K562 (cell line): ENCODE results near the gene OR6K6. TPM values are rescaled to one million over a fixed set of nuclear protein-coding genes. Genes with fewer than 3 reads are reported as not detected.

Experiments
- ATAC-seq: fragments of 200-7000 bp; cut with Tn5 transposase; 3 replicates; pipeline ENCODE4 v1.9.1; 2020; ENCODE audit warnings: moderate library complexity
- BruUV-seq: library from RNA; stranded (reverse); fragments of 400-500 nt; replicated peaks from 2 replicates; lab custom pipeline; 2021; lab: Mats Ljungman, UMichigan
- CTCF ChIA-PET: fragments of 300-600 bp; formaldehyde crosslinking; extraction: SDS; loops from one replicate; lab custom pipeline; 2021; ENCODE audit warnings: low intra/inter-chr PET ratio; lab: Yijun Ruan, JAX
- POLR2A ChIA-PET: fragments of 300-600, 350-650 bp; sonication (Branson Sonifier 250); formaldehyde crosslinking; extraction: SDS; loops from one replicate; lab custom pipeline; 2021; ENCODE audit warnings: antibody characterized with exemption, inconsistent platforms; lab: Yijun Ruan, JAX
- DNase-seq, 4 experiments: peaks; one replicate each; pipeline versions ENCODE4 v3.0.0 to v3.0.0-alpha.2; 2011 to 2018; ENCODE audit warnings: low spot score in 3 of 4, mixed read lengths in 3 of 4; ENCODE audit errors: extremely low read depth in 1 of 4
- FAIRE-seq: peaks from 2 replicates; lab custom pipeline; 2011; peaks lifted over from hg19 to GRCh38; lab: Jason Lieb, UNC
- H2AFZ ChIP-seq: 2 replicates; pipeline ENCODE4 v1.6.0; 2011; ENCODE audit warnings: low read depth, low read length, control low read depth, inconsistent platforms
- H3K27ac ChIP-seq: fragments of 200-600 bp; 3 replicates; pipeline ENCODE4 v1.8.0; 2011; ENCODE audit warnings: low read depth, mild to moderate bottlenecking, control low read depth, inconsistent platforms, low read length, moderate library complexity, mixed read lengths; ENCODE audit errors: extremely low read depth
- H3K27me3 ChIP-seq, 2 experiments: fragments of 300-600 bp in 1 of 2; 2 replicates in 1 of 2; 3 replicates in 1 of 2; pipeline versions ENCODE4 v1.6.0 to v1.8.0; 2011; ENCODE audit warnings: inconsistent platforms in 2 of 2, low read length in 2 of 2, mild to moderate bottlenecking in 1 of 2, mixed read lengths in 1 of 2, moderate library complexity in 1 of 2; ENCODE audit not compliant: control insufficient read depth in 2 of 2, insufficient read depth in 2 of 2
- H3K36me3 ChIP-seq: fragments of 300-600 bp; 3 replicates; pipeline ENCODE4 v1.8.0; 2011; ENCODE audit warnings: mild to moderate bottlenecking, low read length, inconsistent platforms; ENCODE audit not compliant: control insufficient read depth, insufficient read depth
- H3K4me1 ChIP-seq, 2 experiments: fragments of 200-600 bp in 1 of 2; replicated peaks in 1 of 2; 2 replicates in 1 of 2; 3 replicates in 1 of 2; pipeline versions ENCODE4 v1.5.1 to v1.8.0; 2011; ENCODE audit warnings: inconsistent platforms in 2 of 2, low read length in 2 of 2, mild to moderate bottlenecking in 1 of 2, mixed read lengths in 1 of 2, moderate library complexity in 1 of 2; ENCODE audit not compliant: control insufficient read depth in 2 of 2, insufficient read depth in 2 of 2
- H3K4me2 ChIP-seq: 2 replicates; pipeline ENCODE4 v1.6.1; 2011; ENCODE audit warnings: low read length, control low read depth, inconsistent platforms, mixed read lengths; ENCODE audit not compliant: insufficient read depth
- H3K4me3 ChIP-seq: fragments of 200-600 bp; sonication (generic), shearing (Covaris generic); 2 replicates; pipeline ENCODE4 v1.5.1; 2016; ENCODE audit warnings: control low read depth, inconsistent platforms
- H3K79me2 ChIP-seq: fragments of 200-600 bp; 3 replicates; pipeline ENCODE4 v1.8.0; 2011; ENCODE audit warnings: low read length, inconsistent platforms; ENCODE audit not compliant: control insufficient read depth, insufficient read depth
- H3K9ac ChIP-seq, 2 experiments: 2 replicates each; pipeline versions ENCODE4 v1.6.0 to v1.6.1; 2011; ENCODE audit warnings: low read depth in 2 of 2, low read length in 2 of 2, control low read depth in 1 of 2, inconsistent platforms in 1 of 2, mild to moderate bottlenecking in 1 of 2, mixed read lengths in 1 of 2; ENCODE audit not compliant: insufficient read depth in 1 of 2
- H3K9me1 ChIP-seq: one replicate; pipeline ENCODE4 v1.6.0; 2011; ENCODE audit warnings: inconsistent platforms, mild to moderate bottlenecking, low read length, moderate library complexity; ENCODE audit not compliant: control insufficient read depth, insufficient read depth
- H3K9me3 ChIP-seq: replicated peaks from 2 replicates; pipeline ENCODE4 v1.5.1; 2011; ENCODE audit warnings: low read depth, low read length, inconsistent platforms; ENCODE audit not compliant: control insufficient read depth, insufficient read depth
- H4K20me1 ChIP-seq: replicated peaks from 2 replicates; pipeline ENCODE4 v1.6.1; 2011; ENCODE audit warnings: low read length, inconsistent platforms, mixed read lengths; ENCODE audit not compliant: control insufficient read depth, insufficient read depth
- CHAMP1 ChIP-seq: fragments of 450-650 bp; IDR thresholded peaks from 2 replicates; pipeline ENCODE4 v1.6.1; 2016; ENCODE audit warnings: mild to moderate bottlenecking
- E2F5 ChIP-seq: sonication (generic); formaldehyde crosslinking; IDR thresholded peaks from 2 replicates; pipeline ENCODE4 v1.8.0; 2022; ENCODE audit warnings: mild to moderate bottlenecking, missing genetic modification reagents
- HES1 ChIP-seq: fragments of 450-650 bp; IDR thresholded peaks from 2 replicates; pipeline ENCODE4 v1.6.1; 2016; ENCODE audit warnings: low read depth, mild to moderate bottlenecking, moderate library complexity
- JUNB ChIP-seq: fragments of 450-650 bp; formaldehyde crosslinking; conservative IDR thresholded peaks from 2 replicates; pipeline ENCODE4 v1.4.0; 2020; ENCODE audit warnings: mild to moderate bottlenecking
- KAT8 ChIP-seq: fragments of 450-650 bp; IDR thresholded peaks from 2 replicates; pipeline ENCODE4 v1.6.1; 2016; ENCODE audit warnings: low read depth, mild to moderate bottlenecking
- NKRF ChIP-seq: fragments of 450-650 bp; IDR thresholded peaks from 2 replicates; pipeline ENCODE4 v1.6.1; 2016; ENCODE audit warnings: borderline replicate concordance
- PYGO2 ChIP-seq: fragments of 450-650 bp; IDR thresholded peaks from 2 replicates; pipeline ENCODE4 v1.6.1; 2016; ENCODE audit warnings: mild to moderate bottlenecking, missing genetic modification characterization, moderate library complexity, missing compliant biosample characterization
- RFX5 ChIP-seq: IDR thresholded peaks from 2 replicates; pipeline ENCODE4 v1.6.1; 2011; ENCODE audit warnings: low read depth, mild to moderate bottlenecking, improper control_type of control experiment, low read length
- TAF7 ChIP-seq: fragments of 450-650 bp; IDR thresholded peaks from 2 replicates; pipeline ENCODE4 v1.6.1; 2016; ENCODE audit warnings: missing genetic modification characterization, missing compliant biosample characterization
- ZBTB43 ChIP-seq: sonication (generic); formaldehyde crosslinking; IDR thresholded peaks from 2 replicates; pipeline ENCODE4 v1.8.0; 2023; ENCODE audit warnings: mild to moderate bottlenecking, missing genetic modification reagents
- ZNF280A ChIP-seq: fragments of 450-650 bp; IDR thresholded peaks from 2 replicates; pipeline ENCODE4 v1.6.1; 2018; ENCODE audit warnings: mild to moderate bottlenecking, low read depth; ENCODE audit not compliant: partially characterized antibody
- WGBS: fragments of 100-300 bp; shearing (Covaris generic); methylation state at CpG from one replicate; pipeline ENCODE4 v1.1.6; 2016; ENCODE audit warnings: low coverage, mixed read lengths; ENCODE audit not compliant: insufficient coverage; ENCODE audit errors: missing lambda C conversion rate; 5-methylcytosine and 5-hydroxymethylcytosine counted together
- in situ Hi-C: fragments of 300-500 bp; cut with MboI; formaldehyde crosslinking; loops from 4 replicates; pipeline ENCODE4 v1.15.0; 2018; ENCODE audit warnings: inconsistent platforms, mixed read lengths
- intact Hi-C: fragments of 100-400 bp; cut with micrococcal nuclease; formaldehyde crosslinking; loops from 2 replicates; pipeline ENCODE4 v1.14.2; 2022
- polyA plus RNA-seq, 8 experiments: library from polyadenylated mRNA; depleted of rRNA in 4 of 8; stranded (reverse) in 5 of 8; unstranded in 3 of 8; fragments of >200 nt; fragmentation: Nextera tagmentation in 2 of 8; fragmentation: Illumina TruSeq in 1 of 8; extraction: Ambion mirVana in 2 of 8; extraction: Trizol in 1 of 8; gene quantifications; 2 replicates each; pipeline versions ENCODE4 v1.2.1 to v1.2.3, GENCODE V29; 2011 to 2014; ENCODE audit warnings: inconsistent platforms in 1 of 8, missing spikeins in 1 of 8
- total RNA-seq, 7 experiments: library from RNA; depleted of rRNA in 6 of 7; stranded (reverse); fragments of >200 nt in 6 of 7; fragmentation: Illumina TruSeq in 2 of 7; extraction: Trizol in 2 of 7; gene quantifications; 2 replicates each; pipeline versions ENCODE4 v1.2.1 to v1.2.3, GENCODE V29; 2011 to 2021; ENCODE audit warnings: low replicate concordance in 1 of 7

The OR6K6 gene
- total and polyA plus RNA-seq, 9 of the 15 experiments (the other 6 are each of a cell fraction or from before 2014, with no cell fraction given), result not detected

GRCh38 chr1:158711098-158711497 lies 43.4 kb upstream of the OR6K6 start (continued):
- TF ChIP-seq KAT8 (no peak), ZBTB43 (CRISPR knock-in tag) (no peak)

- no peak overlapping the region for H3K9ac ChIP-seq
- no peaks in the 10 kb centered on the region for H4K20me1 ChIP-seq
- no peak overlapping the region for H3K4me3 ChIP-seq
- H3K4me2 ChIP-seq, result no peak overlapping the region
- peak overlapping the region; percentile 5 for H2AFZ ChIP-seq
- in situ Hi-C loops, result no loop called here
- no peaks in the 10 kb centered on the region for H3K9me1 ChIP-seq
- WGBS, result 27% methylated on average over 1 of the region's 1 CpG
- FAIRE-seq (no peak), ATAC-seq (peak; percentile 79; the same call in 2 of the 3 replicates), DNase-seq (peak in 2 of 4 experiments; percentile 23 to 35)
- BruUV-seq, result no TSS peak
- CTCF ChIA-PET, result no interaction called here
- H3K27me3 ChIP-seq, result no peaks in the 10 kb centered on the region
- H3K9me3 ChIP-seq, result no peaks in the 10 kb centered on the region
- POLR2A ChIA-PET, result no interaction called here
- no peaks in the 10 kb centered on the region for H3K4me1 ChIP-seq
- H3K27ac ChIP-seq, result no peak overlapping the region
- H3K79me2 ChIP-seq, result no peaks in the 10 kb centered on the region
- H3K36me3 ChIP-seq, result no peaks in the 10 kb centered on the region
- intact Hi-C loops, result no loop called here
- TF ChIP-seq E2F5, result no peak
- TF ChIP-seq RFX5, result no peak
- TF ChIP-seq ZNF280A, result no peak
- no peak for TF ChIP-seq HES1
- TF ChIP-seq JUNB, result no peak
- no peak for TF ChIP-seq TAF7 (tag)
- TF ChIP-seq PYGO2 (tag), result no peak
- no peak for TF ChIP-seq CHAMP1
- no peak for TF ChIP-seq NKRF
These were observed 39.8 kb upstream of the OR6K6 start for GRCh38 chr1:158714754-158715153.
